ENCODE results near the gene SH3GL3.

SH3GL3 gene

DNA sequence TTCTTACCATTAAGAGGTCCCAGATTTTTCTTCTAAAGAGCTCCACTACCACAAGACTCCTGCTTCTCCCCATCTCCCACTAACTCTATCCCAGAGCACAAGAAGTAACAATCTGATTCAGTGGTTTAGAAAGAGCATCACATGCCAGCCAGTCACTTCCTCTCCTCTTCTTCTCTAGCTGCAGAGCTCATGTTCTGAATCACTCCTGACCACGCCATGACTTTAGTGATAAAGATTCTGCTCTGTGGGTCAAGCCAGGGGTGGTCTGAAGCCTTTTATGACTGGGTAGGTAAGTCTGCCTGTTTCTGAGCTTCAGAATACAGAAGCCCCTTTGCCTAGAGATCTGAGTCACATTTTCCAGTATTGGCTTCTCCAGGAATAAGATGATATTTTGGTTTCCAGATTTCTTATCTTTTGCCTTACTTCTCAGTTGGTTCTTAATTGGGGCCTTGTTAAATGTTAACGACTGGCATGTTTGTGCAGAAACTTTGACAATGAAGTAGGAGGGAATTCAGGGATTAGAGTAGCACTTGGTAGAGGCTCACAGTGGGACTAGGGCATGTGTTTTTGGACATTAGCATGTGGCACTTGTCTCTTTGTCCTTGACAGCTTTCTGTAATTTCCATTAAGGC lies 179.1 kb downstream of the SH3GL3 start (continued):
- TF ChIP-seq ISL1 (CRISPR knock-in tag; IDR thresholded peaks at IDR 0.05) (no peak), ZNF70 (CRISPR knock-in tag; IDR thresholded peaks at IDR 0.05) (no peak)

DNA sequence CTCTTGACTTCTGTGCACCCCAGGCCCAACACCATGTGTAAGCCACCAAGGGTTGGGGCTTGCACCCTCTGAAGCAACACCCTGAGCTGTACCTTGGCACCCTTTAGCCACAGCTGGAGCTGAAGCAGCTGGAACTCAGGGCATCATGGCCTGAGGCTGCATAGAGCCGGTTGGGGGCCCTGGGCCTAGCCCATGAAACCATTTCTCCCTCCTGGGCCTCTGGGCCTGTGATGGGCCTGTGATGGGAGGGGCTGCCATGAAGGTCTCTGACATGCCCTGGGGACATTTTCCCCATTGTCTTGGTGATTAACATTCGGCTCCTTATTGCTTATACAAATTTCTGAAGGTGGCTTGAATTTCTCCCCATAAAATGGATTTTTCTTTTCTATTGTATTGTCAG lies 184.4 kb downstream of the SH3GL3 start:
- no peak for ATAC-seq
- TF ChIP-seq RARB (CRISPR knock-in tag; IDR thresholded peaks at IDR 0.05) (no peak), ESRRG (CRISPR knock-in tag; IDR thresholded peaks at IDR 0.05) (no peak), ZNF70 (CRISPR knock-in tag; IDR thresholded peaks at IDR 0.05) (no peak), TOX (CRISPR knock-in tag; IDR thresholded peaks at IDR 0.05; ENCODE audit: borderline replicate concordance) (no peak), ZNF565 (CRISPR knock-in tag; conservative IDR thresholded peaks at IDR 0.05; ENCODE audit: low read depth) (no peak)

DNA sequence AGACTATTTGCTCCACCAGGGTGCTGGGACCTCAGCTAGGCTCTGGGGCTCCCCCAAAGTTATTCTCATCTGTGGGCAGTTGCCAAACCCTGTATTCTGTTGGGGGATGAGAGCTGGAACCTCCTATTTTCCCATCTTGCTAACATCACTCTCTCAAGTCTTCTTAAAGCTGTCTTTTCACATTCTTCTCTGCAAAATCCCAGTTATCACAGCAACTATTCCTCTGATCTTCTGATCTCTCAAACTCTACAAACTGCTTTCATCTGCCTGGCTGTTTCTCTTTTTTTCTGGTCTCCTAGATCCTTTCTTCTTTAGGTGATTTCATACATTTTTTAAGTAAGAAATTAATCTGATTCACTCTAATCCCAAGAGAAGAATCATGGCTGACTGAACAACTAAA lies 196.1 kb downstream of the SH3GL3 start:
- no peak for ATAC-seq
- TF ChIP-seq TOX (CRISPR knock-in tag; IDR thresholded peaks at IDR 0.05; ENCODE audit: borderline replicate concordance) = no peak
- no peak for TF ChIP-seq OSR1 (CRISPR knock-in tag; IDR thresholded peaks at IDR 0.05)
- no peak for TF ChIP-seq TCF4 (CRISPR knock-in tag; IDR thresholded peaks at IDR 0.05; ENCODE audit: borderline replicate concordance)
- no peak for TF ChIP-seq ZC3H10 (CRISPR knock-in tag; IDR thresholded peaks at IDR 0.05)
- TF ChIP-seq ARNTL (CRISPR knock-in tag; IDR thresholded peaks at IDR 0.05; ENCODE audit: borderline replicate concordance, low read depth) = no peak
- TF ChIP-seq, protein P1, sequence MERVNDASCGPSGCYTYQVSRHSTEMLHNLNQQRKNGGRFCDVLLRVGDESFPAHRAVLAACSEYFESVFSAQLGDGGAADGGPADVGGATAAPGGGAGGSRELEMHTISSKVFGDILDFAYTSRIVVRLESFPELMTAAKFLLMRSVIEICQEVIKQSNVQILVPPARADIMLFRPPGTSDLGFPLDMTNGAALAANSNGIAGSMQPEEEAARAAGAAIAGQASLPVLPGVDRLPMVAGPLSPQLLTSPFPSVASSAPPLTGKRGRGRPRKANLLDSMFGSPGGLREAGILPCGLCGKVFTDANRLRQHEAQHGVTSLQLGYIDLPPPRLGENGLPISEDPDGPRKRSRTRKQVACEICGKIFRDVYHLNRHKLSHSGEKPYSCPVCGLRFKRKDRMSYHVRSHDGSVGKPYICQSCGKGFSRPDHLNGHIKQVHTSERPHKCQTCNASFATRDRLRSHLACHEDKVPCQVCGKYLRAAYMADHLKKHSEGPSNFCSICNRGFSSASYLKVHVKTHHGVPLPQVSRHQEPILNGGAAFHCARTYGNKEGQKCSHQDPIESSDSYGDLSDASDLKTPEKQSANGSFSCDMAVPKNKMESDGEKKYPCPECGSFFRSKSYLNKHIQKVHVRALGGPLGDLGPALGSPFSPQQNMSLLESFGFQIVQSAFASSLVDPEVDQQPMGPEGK (CRISPR knock-in tag; IDR thresholded peaks at IDR 0.05; ENCODE audit: borderline replicate concordance) = no peak
- TF ChIP-seq ESRRG (CRISPR knock-in tag; IDR thresholded peaks at IDR 0.05) = no peak
- TF ChIP-seq ISL1 (CRISPR knock-in tag; IDR thresholded peaks at IDR 0.05) = no peak
- no peak for TF ChIP-seq CSDC2 (CRISPR knock-in tag; IDR thresholded peaks at IDR 0.05)
- no peak for TF ChIP-seq ZNF565 (CRISPR knock-in tag; conservative IDR thresholded peaks at IDR 0.05; ENCODE audit: low read depth)

DNA sequence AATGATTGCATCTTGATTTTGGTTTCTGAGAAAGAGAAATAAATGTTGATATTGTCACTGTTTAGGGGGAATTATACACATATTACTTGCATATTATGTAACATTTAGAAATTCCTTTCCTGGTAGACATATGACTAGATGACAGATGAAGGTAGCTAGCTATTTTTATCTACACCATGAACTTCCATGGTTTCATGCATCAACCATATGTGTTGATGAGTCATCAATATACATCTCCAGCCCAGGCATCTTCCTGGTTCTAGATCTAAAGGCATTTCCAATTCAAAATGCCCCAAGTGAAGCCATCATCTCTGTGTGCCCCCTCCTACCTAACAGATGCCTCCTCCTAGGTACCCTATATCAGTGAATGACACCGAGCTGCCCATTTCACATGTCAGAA lies 197.3 kb downstream of the SH3GL3 start:
- TF ChIP-seq TCF4 (CRISPR knock-in tag; IDR thresholded peaks at IDR 0.05; ENCODE audit: borderline replicate concordance) = no peak
- TF ChIP-seq, protein P2, sequence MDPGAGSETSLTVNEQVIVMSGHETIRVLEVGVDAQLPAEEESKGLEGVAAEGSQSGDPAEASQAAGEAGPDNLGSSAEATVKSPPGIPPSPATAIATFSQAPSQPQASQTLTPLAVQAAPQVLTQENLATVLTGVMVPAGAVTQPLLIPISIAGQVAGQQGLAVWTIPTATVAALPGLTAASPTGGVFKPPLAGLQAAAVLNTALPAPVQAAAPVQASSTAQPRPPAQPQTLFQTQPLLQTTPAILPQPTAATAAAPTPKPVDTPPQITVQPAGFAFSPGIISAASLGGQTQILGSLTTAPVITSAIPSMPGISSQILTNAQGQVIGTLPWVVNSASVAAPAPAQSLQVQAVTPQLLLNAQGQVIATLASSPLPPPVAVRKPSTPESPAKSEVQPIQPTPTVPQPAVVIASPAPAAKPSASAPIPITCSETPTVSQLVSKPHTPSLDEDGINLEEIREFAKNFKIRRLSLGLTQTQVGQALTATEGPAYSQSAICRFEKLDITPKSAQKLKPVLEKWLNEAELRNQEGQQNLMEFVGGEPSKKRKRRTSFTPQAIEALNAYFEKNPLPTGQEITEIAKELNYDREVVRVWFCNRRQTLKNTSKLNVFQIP (CRISPR knock-in tag; IDR thresholded peaks at IDR 0.05; ENCODE audit: borderline replicate concordance, low read depth) = no peak
- no peak for TF ChIP-seq ARNTL (CRISPR knock-in tag; IDR thresholded peaks at IDR 0.05; ENCODE audit: borderline replicate concordance, low read depth)
- TF ChIP-seq, protein P3, sequence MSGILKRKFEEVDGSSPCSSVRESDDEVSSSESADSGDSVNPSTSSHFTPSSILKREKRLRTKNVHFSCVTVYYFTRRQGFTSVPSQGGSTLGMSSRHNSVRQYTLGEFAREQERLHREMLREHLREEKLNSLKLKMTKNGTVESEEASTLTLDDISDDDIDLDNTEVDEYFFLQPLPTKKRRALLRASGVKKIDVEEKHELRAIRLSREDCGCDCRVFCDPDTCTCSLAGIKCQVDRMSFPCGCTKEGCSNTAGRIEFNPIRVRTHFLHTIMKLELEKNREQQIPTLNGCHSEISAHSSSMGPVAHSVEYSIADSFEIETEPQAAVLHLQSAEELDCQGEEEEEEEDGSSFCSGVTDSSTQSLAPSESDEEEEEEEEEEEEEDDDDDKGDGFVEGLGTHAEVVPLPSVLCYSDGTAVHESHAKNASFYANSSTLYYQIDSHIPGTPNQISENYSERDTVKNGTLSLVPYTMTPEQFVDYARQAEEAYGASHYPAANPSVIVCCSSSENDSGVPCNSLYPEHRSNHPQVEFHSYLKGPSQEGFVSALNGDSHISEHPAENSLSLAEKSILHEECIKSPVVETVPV (CRISPR knock-in tag; IDR thresholded peaks at IDR 0.05) = no peak
- no peak for TF ChIP-seq PPARA (CRISPR knock-in tag; IDR thresholded peaks at IDR 0.05; ENCODE audit: borderline replicate concordance)
- no peak for TF ChIP-seq ISL1 (CRISPR knock-in tag; IDR thresholded peaks at IDR 0.05)
- TF ChIP-seq, protein P1 (CRISPR knock-in tag; IDR thresholded peaks at IDR 0.05; ENCODE audit: borderline replicate concordance) = no peak
- TF ChIP-seq, protein P4, sequence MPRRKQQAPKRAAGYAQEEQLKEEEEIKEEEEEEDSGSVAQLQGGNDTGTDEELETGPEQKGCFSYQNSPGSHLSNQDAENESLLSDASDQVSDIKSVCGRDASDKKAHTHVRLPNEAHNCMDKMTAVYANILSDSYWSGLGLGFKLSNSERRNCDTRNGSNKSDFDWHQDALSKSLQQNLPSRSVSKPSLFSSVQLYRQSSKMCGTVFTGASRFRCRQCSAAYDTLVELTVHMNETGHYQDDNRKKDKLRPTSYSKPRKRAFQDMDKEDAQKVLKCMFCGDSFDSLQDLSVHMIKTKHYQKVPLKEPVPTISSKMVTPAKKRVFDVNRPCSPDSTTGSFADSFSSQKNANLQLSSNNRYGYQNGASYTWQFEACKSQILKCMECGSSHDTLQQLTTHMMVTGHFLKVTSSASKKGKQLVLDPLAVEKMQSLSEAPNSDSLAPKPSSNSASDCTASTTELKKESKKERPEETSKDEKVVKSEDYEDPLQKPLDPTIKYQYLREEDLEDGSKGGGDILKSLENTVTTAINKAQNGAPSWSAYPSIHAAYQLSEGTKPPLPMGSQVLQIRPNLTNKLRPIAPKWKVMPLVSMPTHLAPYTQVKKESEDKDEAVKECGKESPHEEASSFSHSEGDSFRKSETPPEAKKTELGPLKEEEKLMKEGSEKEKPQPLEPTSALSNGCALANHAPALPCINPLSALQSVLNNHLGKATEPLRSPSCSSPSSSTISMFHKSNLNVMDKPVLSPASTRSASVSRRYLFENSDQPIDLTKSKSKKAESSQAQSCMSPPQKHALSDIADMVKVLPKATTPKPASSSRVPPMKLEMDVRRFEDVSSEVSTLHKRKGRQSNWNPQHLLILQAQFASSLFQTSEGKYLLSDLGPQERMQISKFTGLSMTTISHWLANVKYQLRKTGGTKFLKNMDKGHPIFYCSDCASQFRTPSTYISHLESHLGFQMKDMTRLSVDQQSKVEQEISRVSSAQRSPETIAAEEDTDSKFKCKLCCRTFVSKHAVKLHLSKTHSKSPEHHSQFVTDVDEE (CRISPR knock-in tag; IDR thresholded peaks at IDR 0.05) = no peak
- TF ChIP-seq OSR1 (CRISPR knock-in tag; IDR thresholded peaks at IDR 0.05) = no peak
- TF ChIP-seq ZNF70 (CRISPR knock-in tag; IDR thresholded peaks at IDR 0.05) = no peak
- no peak for TF ChIP-seq ZNF8 (CRISPR knock-in tag; IDR thresholded peaks at IDR 0.05)
- no peak for TF ChIP-seq SNAI2 (CRISPR knock-in tag; IDR thresholded peaks at IDR 0.05)
- no peak for TF ChIP-seq GLIS3 (CRISPR knock-in tag; IDR thresholded peaks at IDR 0.05)
- no peak for TF ChIP-seq ZFP3 (CRISPR knock-in tag; IDR thresholded peaks at IDR 0.05)
- no peak for TF ChIP-seq RARB (CRISPR knock-in tag; IDR thresholded peaks at IDR 0.05)
- no peak for TF ChIP-seq TOX (CRISPR knock-in tag; IDR thresholded peaks at IDR 0.05; ENCODE audit: borderline replicate concordance)
- no peak for ATAC-seq
